ENCODE data around the gene UBE3B.

The UBE3B gene

DNA sequence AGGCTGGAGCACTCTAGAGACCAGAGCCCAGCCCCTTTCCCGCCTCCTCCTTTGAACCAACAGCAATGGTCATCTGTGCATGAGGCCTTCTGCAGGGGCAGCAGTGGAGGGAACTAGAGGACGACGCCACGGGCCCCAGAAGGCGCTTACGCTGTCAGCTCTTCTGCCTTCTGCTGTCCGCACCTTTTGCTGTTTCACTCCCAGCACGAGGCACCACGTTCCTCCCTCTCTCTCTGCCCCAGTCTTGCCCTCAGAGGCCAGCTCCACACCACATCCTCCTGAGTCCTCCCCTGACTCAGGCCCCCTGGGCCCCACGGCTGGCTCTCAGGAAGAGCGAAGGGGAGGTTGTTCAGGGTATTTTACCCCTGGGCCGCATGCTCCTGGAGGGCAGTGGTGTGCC lies 80.4 kb downstream of the UBE3B start:
- no peak for DNase-seq

GRCh38 chr12:109558374-109559199 lies 81.2 kb downstream of the UBE3B start:
- no peak for DNase-seq

- no peak for DNase-seq
These were observed 81.7 kb downstream of the UBE3B start for GRCh38 chr12:109559200-109559505.

- DNase-seq = no peak
These were observed 82.2 kb downstream of the UBE3B start for GRCh38 chr12:109559601-109560000.

GRCh38 chr12:109560867-109561710 lies 83.7 kb downstream of the UBE3B start:
- DNase-seq = no peak

- no peak for DNase-seq
These were observed 84.2 kb downstream of the UBE3B start for GRCh38 chr12:109561711-109562030.

DNA sequence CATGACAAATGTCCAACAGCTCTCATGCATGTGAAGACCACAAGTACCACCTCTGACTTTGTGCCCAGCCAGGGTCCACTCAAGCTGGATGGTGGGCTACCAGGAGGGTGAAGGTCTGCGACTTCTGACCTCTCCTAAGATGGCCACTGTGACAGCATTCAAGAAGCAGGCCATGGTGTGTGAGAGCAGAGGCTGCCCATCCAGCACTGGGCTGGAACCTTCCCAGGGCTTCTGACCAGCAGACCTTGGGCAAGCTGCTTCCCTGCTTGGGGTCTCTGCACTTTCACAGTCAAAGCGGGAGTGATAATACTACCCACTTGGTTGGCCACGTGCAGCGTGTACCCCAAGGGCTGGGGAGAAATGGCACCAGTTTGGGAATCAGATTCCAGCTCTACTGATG lies 85.4 kb downstream of the UBE3B start:
- no peak for DNase-seq

GRCh38 chr12:109563291-109564284 lies 86.2 kb downstream of the UBE3B start:
- DNase-seq = no peak

DNA sequence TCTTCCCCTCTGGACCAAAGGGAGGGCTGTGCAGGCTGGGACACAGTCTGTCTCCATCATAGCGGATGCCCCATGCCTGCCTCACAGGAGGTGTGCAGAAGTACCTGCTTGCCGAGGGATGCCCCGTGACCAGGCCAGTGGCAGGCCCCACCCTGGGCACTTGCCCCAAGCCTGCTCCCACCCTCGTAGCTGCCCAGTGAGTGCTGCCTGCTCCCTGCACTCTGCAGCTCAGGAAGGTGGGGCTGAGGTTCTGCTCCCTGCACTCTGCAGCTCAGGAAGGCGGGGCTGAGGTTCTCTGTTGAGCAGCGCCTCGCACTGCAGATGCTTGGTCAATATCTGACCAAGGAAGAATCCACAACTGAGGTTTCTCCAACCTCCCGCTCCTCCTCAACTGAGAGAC lies 89.0 kb downstream of the UBE3B start:
- DNase-seq = no peak

DNA sequence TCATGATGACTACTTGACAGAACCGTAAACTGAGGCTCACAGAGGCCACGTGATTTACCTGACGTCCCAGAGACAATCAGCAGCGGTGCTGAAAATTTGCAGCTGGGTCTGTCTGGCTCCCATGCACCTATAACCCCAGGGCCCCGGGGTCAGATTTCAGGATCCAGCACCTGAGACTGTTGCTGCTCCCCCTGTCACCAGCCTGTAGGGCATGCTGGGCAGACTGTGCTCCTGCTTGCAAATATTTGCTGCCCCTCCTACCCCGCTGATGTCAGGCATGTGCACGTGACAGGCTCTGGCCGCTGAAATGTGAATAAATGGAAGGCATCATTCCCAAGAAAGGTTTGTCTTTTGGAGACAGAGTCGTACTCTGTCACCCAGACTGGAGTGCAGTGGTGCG lies 89.9 kb downstream of the UBE3B start:
- DNase-seq = no peak

DNA sequence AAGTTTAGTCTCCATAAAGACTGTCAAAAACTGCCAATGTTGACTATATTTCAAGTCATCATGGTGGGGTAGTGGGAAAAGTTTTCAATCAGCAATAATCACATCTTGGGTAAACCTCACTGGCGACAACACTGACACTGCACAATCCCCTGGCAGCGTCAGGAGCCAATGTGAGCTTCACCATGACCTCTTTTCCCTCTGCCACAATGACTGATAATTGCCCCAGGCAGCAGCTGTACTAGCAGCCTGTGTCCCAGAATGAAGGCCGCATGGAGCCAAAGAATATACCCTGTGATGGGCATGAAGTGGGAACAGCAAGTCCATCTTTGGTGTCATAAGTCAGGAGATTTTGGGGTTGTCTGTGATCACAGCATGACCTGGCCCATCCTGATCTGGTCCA lies 90.5 kb downstream of the UBE3B start:
- DNase-seq = no peak

DNA sequence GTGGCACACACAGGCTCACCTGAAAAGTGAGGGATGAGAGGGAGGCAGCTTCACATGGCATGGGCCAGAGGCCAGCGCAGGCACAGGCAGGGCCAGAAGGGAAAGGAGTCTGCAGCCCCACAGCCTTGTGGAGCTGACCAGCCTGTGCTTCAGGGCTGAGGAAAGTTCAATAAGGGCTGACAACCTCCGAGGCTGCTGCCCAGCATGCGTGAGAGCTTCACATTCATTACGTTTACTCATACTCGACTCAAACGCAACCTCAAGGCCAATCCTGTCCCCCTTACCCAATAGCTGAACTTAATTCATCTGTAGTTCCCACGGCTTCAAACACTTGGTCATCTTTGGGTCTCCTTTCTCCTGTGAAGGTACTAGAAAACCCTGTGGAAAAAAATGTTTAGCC lies 91.1 kb downstream of the UBE3B start:
- DNase-seq = no peak

GRCh38 chr12:109571773-109572505 lies 94.5 kb downstream of the UBE3B start:
- no peak for DNase-seq

DNA sequence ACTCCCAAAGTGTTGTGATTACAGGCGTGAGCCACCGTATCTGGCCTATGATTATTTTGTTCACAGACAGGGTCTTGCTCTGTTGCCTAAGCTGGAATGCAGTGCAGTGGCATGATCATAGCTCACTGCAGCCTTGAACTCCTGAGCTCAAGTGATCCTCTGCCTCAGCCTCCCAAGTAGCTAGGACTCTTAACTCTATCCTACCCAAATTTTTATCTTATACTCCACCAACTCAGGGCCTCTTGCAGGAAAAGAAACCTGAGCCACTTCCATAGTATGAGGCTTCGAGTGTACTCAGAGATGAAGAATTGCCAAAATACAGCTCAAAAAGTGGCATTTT lies 95.0 kb downstream of the UBE3B start:
- DNase-seq = no peak

DNA sequence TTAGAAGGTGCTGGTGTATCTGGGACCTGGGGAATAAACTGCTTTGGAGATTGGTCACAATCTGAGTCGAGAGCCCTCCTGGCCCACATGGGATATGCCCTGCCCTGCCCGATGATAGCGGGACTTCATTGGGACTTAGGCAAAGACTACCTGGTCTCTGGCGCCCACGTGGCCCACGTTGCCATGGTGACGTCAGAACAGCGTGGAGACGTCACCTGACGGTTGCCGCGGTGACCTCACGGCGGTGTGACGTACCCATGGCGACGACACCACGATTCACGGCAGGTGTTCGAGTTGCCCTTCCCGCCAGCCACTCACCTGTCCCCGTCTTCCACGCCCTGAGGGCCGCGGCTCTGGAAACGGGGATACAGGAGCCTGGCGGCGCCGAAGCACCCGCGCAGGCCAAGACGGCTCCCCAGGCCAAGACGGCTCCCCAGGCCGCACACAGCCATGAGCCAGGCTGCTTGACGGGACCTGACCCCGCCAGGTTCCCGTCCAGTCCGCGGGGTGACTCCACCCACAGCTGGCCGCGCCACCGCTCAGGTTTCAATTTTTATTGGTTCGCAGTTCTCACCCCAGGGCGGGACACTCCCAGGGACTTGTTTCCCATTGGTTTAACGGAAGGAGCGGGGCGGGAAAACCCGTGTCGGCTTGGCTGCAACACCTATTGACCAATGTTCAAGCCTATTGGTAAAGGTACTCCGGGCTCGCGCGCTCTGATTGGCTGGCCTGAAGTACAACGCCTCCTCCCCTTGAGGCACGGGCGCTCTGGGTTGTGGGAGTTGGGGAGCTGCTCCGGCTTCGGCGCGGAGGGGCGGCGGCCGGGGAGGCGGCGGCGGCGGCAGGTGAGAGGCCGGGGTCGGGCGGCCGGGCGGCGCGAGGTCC lies 95.8 kb downstream of the UBE3B start, which contains the start of the genes MMAB and MVK:
MMAB (minus strand) TSS at position 476 of the 885 bp plus-strand sequence; CDS start at position 452, 24 bp downstream.
MVK (plus strand) TSS at position 766 of the 885 bp plus-strand sequence. CDS start 1,029 bp downstream, outside the sequence.
- peak; percentile 96 for DNase-seq

DNA sequence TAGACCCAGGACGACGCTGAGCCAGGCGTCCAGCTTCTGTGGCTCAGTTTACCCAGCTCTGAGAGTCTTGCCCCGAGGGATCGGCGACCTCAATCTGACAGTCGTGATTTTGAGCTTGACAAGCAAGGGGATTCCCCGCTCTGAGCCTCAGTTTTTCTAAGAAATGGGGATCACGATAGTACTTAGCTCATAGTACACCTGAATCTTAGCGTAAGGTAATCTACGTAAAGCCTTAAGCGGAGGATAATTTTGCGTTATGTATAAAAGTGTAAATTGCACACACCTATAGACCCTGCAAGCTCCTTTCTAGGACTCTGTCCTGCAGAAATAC lies 96.4 kb downstream of the UBE3B start:
- no peak for DNase-seq

- DNase-seq = no peak
These were observed 98.2 kb downstream of the UBE3B start for GRCh38 chr12:109575683-109576082.

- no peak for DNase-seq
These were observed 99.9 kb downstream of the UBE3B start for GRCh38 chr12:109577311-109577710.

- no peak for DNase-seq
These were observed 101.0 kb downstream of the UBE3B start for GRCh38 chr12:109578330-109578927.

DNA sequence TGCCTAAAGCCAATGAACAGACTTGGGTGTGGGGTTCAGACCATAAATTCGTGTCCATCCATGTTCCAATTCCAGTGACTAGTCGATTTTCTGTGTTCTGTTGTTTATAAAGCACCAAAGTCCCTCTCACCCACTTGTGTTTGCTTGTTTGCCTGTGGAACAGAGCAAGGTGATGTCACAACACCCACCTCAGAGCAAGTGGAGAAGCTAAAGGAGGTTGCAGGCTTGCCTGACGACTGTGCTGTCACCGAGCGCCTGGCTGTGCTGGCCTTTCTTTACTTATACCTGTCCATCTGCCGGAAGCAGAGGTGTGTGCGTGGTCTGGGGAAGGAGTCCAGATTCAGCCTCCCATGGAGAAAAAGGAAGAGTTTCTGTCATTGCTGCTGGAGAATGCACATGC lies 102.2 kb downstream of the UBE3B start:
- no peak for DNase-seq

DNA sequence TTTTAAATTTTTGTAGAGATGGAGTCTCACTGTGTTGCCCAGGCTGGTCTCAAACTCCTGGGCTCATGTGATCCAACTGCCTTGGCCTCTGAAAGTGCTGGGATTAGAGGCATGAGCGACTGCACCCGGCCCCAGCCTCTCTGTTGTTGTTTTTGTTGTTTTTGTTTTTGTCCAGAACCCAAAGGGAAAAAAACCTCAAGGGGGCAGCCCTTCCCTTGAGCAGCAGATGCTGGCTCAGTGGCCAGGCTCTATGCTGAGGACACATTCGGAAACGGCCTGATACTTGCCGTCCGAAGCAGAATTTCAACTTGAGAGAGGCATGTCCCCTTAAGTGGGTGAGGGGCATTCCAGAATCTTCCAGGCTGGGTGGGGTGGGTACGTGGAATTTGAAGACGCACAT lies 102.8 kb downstream of the UBE3B start:
- no peak for DNase-seq

Measured in activated CD4-positive, alpha-beta T cell treated with anti-CD3 and anti-CD28 coated beads for 1 hour (primary cell).